ENCODE data around the gene ST6GAL2.

The ST6GAL2 gene

GRCh38 chr2:106800976-106801655 lies 84.9 kb downstream of the ST6GAL2 start:
- H3K36me3 ChIP-seq (ENCODE audit: control insufficient read depth, insufficient read depth, low read length), result no peaks in the 10 kb centered on the region
- no peak overlapping the region for H3K4me3 ChIP-seq (replicated peaks; ENCODE audit: low read depth, low read length)
- TF ChIP-seq CTCF (IDR thresholded peaks at IDR 0.05; ENCODE audit: insufficient read depth, low read length, poor library complexity, severe bottlenecking), result no peak
- DNase-seq (ENCODE audit: extremely low read depth, insufficient read length), result no peak
- no peaks in the 10 kb centered on the region for H3K27me3 ChIP-seq (replicated peaks; ENCODE audit: control insufficient read depth, insufficient read depth, low read length)

- H3K27me3 ChIP-seq (replicated peaks; ENCODE audit: control insufficient read depth, insufficient read depth, low read length), result no peaks in the 10 kb centered on the region
- H3K4me3 ChIP-seq (replicated peaks; ENCODE audit: low read depth, low read length), result no peak overlapping the region
- no peak for DNase-seq (ENCODE audit: extremely low read depth, insufficient read length)
- no peaks in the 10 kb centered on the region for H3K36me3 ChIP-seq (ENCODE audit: control insufficient read depth, insufficient read depth, low read length)
- no peak for TF ChIP-seq CTCF (IDR thresholded peaks at IDR 0.05; ENCODE audit: insufficient read depth, low read length, poor library complexity, severe bottlenecking)
Measured at GRCh38 chr2:106800180-106800579, 85.8 kb downstream of the ST6GAL2 start.

- Histone ChIP-seq H3K4me3 (replicated peaks; ENCODE audit: low read depth, low read length) (no peak overlapping the region), H3K27me3 (replicated peaks; ENCODE audit: control insufficient read depth, insufficient read depth, low read length) (no peaks in the 10 kb centered on the region), H3K36me3 (ENCODE audit: control insufficient read depth, insufficient read depth, low read length) (no peaks in the 10 kb centered on the region)
- DNase-seq (ENCODE audit: extremely low read depth, insufficient read length), result no peak
- TF ChIP-seq CTCF (IDR thresholded peaks at IDR 0.05; ENCODE audit: insufficient read depth, low read length, poor library complexity, severe bottlenecking), result no peak
Measured at GRCh38 chr2:106798826-106799552, 87.0 kb downstream of the ST6GAL2 start.

GRCh38 chr2:106797494-106797893 lies 88.5 kb downstream of the ST6GAL2 start:
- TF ChIP-seq CTCF (IDR thresholded peaks at IDR 0.05; ENCODE audit: insufficient read depth, low read length, poor library complexity, severe bottlenecking), result no peak

GRCh38 chr2:106792671-106793070 lies 93.3 kb downstream of the ST6GAL2 start:
- DNase-seq (ENCODE audit: extremely low read depth, insufficient read length), result no peak
- TF ChIP-seq CTCF (IDR thresholded peaks at IDR 0.05; ENCODE audit: insufficient read depth, low read length, poor library complexity, severe bottlenecking), result no peak

More at GRCh38 chr2:106797494-106797893, 88.5 kb downstream of the ST6GAL2 start:
- Histone ChIP-seq H3K27me3 (replicated peaks; ENCODE audit: control insufficient read depth, insufficient read depth, low read length) (no peaks in the 10 kb centered on the region), H3K4me3 (replicated peaks; ENCODE audit: low read depth, low read length) (no peak overlapping the region), H3K36me3 (ENCODE audit: control insufficient read depth, insufficient read depth, low read length) (no peaks in the 10 kb centered on the region)
- DNase-seq (ENCODE audit: extremely low read depth, insufficient read length), result no peak

More at GRCh38 chr2:106792671-106793070, 93.3 kb downstream of the ST6GAL2 start:
- Histone ChIP-seq H3K27me3 (replicated peaks; ENCODE audit: control insufficient read depth, insufficient read depth, low read length) (no peaks in the 10 kb centered on the region), H3K36me3 (ENCODE audit: control insufficient read depth, insufficient read depth, low read length) (no peaks in the 10 kb centered on the region), H3K4me3 (replicated peaks; ENCODE audit: low read depth, low read length) (no peak overlapping the region)
